HepG2 (cell line): ENCODE data around the gene MYL6B. TPM values are rescaled to one million over a fixed set of nuclear protein-coding genes. Genes with fewer than 3 reads are reported as not detected.

ENCODE experiments used
- AGO1 ChIP-seq: fragments of 200-400 bp; formaldehyde crosslinking; IDR thresholded peaks from 2 replicates; pipeline ENCODE4 v1.6.1; 2017; ENCODE audit warnings: mild to moderate bottlenecking, low read depth, low read length, moderate library complexity; ENCODE audit not compliant: poor library complexity, severe bottlenecking
- GABPA ChIP-seq, 2 experiments: IDR thresholded peaks; 2 replicates each; pipeline ENCODE4 v1.6.1; 2011 to 2016; ENCODE audit warnings: low read depth in 2 of 2, low read length in 1 of 2, missing biosample characterization in 1 of 2, missing genetic modification characterization in 1 of 2
- HES4 ChIP-seq: sonication (generic); formaldehyde crosslinking; IDR thresholded peaks from 2 replicates; pipeline ENCODE4 v1.9.0; 2021; ENCODE audit warnings: mild to moderate bottlenecking, missing genetic modification reagents, borderline replicate concordance
- MBNL3 ChIP-seq: fragments of 250-450 bp; sonication (Bioruptor Pico); conservative IDR thresholded peaks from 2 replicates; pipeline ENCODE4 v1.8.0; 2022; ENCODE audit warnings: mild to moderate bottlenecking, inconsistent platforms
- MZF1 ChIP-seq: sonication (generic); formaldehyde crosslinking; IDR thresholded peaks from 2 replicates; pipeline ENCODE4 v1.8.1; 2023; ENCODE audit warnings: mild to moderate bottlenecking, missing genetic modification reagents, borderline replicate concordance
- ONECUT2 ChIP-seq: sonication (generic); formaldehyde crosslinking; IDR thresholded peaks from 2 replicates; pipeline ENCODE4 v1.4.0; 2020; ENCODE audit warnings: missing genetic modification reagents
- POLR2AphosphoS2 ChIP-seq: IDR thresholded peaks from 2 replicates; pipeline ENCODE4 v1.6.1; 2011; ENCODE audit warnings: low read depth, low read length, improper control_type of control experiment
- ZFYVE20 ChIP-seq: sonication (generic); formaldehyde crosslinking; IDR thresholded peaks from 2 replicates; pipeline ENCODE4 v1.8.0; 2023; ENCODE audit warnings: low read depth, mild to moderate bottlenecking, moderate library complexity, missing genetic modification reagents, borderline replicate concordance
- ZNF33B ChIP-seq: sonication (generic); formaldehyde crosslinking; IDR thresholded peaks from 2 replicates; pipeline ENCODE4 v1.5.1; 2020; ENCODE audit warnings: mild to moderate bottlenecking, missing genetic modification reagents
- ZSCAN9 ChIP-seq: IDR thresholded peaks from 2 replicates; pipeline ENCODE4 v1.6.1; 2016; ENCODE audit warnings: borderline replicate concordance
- ZZZ3 ChIP-seq: sonication (generic); formaldehyde crosslinking; IDR thresholded peaks from 2 replicates; pipeline ENCODE4 v1.4.0; 2020; ENCODE audit warnings: missing genetic modification reagents, mild to moderate bottlenecking, borderline replicate concordance
- polyA plus RNA-seq, 8 experiments: library from polyadenylated mRNA; depleted of rRNA in 3 of 8; stranded (reverse) in 7 of 8; unstranded in 1 of 8; fragments of >200 nt; fragmentation: Illumina TruSeq in 4 of 8; extraction: Trizol in 4 of 8; gene quantifications; 2 replicates each; pipeline versions ENCODE4 v1.2.1 to v1.2.3, GENCODE V29; 2011 to 2016; ENCODE audit warnings: low read depth in 4 of 8, missing spikeins in 1 of 8, mixed read lengths in 1 of 8; ENCODE audit not compliant: insufficient read depth in 1 of 8
- total RNA-seq, 5 experiments: library from RNA; depleted of rRNA; stranded (reverse); fragments of >200 nt; fragmentation: Illumina TruSeq; extraction: Trizol; gene quantifications; 2 replicates each; pipeline ENCODE4 v1.2.3, GENCODE V29; 2016; ENCODE audit warnings: low read depth in 1 of 5
- TF ChIP-seq, protein P1 (sequence below): sonication (generic); formaldehyde crosslinking; IDR thresholded peaks from 2 replicates; pipeline ENCODE4 v1.4.0; 2020; ENCODE audit warnings: missing genetic modification reagents
- TF ChIP-seq, protein P2 (sequence below): sonication (generic); formaldehyde crosslinking; IDR thresholded peaks from 2 replicates; pipeline ENCODE4 v1.5.0; 2020; ENCODE audit warnings: missing genetic modification reagents
- TF ChIP-seq, protein P3 (sequence below): sonication (generic); formaldehyde crosslinking; IDR thresholded peaks from 2 replicates; pipeline ENCODE4 v1.8.0; 2022; ENCODE audit warnings: missing genetic modification reagents, low read depth, mild to moderate bottlenecking, borderline replicate concordance

The MYL6B gene
- total and polyA plus RNA-seq, 2 of the 13 experiments (the other 11 are each of a cell fraction or from before 2014, with no cell fraction given): 75.7 to 88.7 TPM

GRCh38 chr12:56189099-56189917, 36.9 kb downstream of the MYL6B start, which contains the start of gene SMARCC2 (continued):
- no peak for TF ChIP-seq MBNL3 (CRISPR knock-in tag)
- TF ChIP-seq MZF1: no peak
- TF ChIP-seq HES4 (CRISPR knock-in tag): no peak
- no peak for TF ChIP-seq GABPA (IDR thresholded peaks at IDR 0.05; ENCODE audit: low read depth, low read length)
- no peak for TF ChIP-seq GABPA (CRISPR knock-in tag; IDR thresholded peaks at IDR 0.05; ENCODE audit: low read depth)
- TF ChIP-seq, protein P1, sequence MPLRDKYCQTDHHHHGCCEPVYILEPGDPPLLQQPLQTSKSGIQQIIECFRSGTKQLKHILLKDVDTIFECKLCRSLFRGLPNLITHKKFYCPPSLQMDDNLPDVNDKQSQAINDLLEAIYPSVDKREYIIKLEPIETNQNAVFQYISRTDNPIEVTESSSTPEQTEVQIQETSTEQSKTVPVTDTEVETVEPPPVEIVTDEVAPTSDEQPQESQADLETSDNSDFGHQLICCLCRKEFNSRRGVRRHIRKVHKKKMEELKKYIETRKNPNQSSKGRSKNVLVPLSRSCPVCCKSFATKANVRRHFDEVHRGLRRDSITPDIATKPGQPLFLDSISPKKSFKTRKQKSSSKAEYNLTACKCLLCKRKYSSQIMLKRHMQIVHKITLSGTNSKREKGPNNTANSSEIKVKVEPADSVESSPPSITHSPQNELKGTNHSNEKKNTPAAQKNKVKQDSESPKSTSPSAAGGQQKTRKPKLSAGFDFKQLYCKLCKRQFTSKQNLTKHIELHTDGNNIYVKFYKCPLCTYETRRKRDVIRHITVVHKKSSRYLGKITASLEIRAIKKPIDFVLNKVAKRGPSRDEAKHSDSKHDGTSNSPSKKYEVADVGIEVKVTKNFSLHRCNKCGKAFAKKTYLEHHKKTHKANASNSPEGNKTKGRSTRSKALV (CRISPR knock-in tag): no peak
- no peak for TF ChIP-seq ONECUT2 (CRISPR knock-in tag)
- no peak for TF ChIP-seq ZSCAN9 (CRISPR knock-in tag)
- no peak for TF ChIP-seq ZZZ3
- no peak for TF ChIP-seq ZNF33B (CRISPR knock-in tag)
- no peak for TF ChIP-seq AGO1
- TF ChIP-seq POLR2AphosphoS2: no peak
- TF ChIP-seq ZFYVE20 (CRISPR knock-in tag): no peak
- TF ChIP-seq, protein P2, sequence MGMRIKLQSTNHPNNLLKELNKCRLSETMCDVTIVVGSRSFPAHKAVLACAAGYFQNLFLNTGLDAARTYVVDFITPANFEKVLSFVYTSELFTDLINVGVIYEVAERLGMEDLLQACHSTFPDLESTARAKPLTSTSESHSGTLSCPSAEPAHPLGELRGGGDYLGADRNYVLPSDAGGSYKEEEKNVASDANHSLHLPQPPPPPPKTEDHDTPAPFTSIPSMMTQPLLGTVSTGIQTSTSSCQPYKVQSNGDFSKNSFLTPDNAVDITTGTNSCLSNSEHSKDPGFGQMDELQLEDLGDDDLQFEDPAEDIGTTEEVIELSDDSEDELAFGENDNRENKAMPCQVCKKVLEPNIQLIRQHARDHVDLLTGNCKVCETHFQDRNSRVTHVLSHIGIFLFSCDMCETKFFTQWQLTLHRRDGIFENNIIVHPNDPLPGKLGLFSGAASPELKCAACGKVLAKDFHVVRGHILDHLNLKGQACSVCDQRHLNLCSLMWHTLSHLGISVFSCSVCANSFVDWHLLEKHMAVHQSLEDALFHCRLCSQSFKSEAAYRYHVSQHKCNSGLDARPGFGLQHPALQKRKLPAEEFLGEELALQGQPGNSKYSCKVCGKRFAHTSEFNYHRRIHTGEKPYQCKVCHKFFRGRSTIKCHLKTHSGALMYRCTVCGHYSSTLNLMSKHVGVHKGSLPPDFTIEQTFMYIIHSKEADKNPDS (CRISPR knock-in tag): no peak
- TF ChIP-seq, protein P3, sequence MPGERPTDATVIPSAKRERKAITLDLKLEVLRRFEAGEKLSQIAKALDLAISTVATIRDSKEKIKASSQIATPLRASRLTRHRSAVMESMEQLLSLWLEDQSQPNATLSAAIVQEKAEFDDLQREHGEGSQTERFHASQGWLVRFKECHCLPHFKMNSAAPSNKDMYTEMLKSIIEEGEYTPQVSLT (CRISPR knock-in tag): no peak
